Neutrophil (primary cell): ENCODE measurements around the gene RTN4IP1.

Experiments used
- H3K27ac ChIP-seq: fragments of 200-600 bp; sonication (generic); 2 replicates; pipeline ENCODE4 v1.5.1; 2016; ENCODE audit warnings: mild to moderate bottlenecking, moderate library complexity
- H3K27me3 ChIP-seq: fragments of 200-600 bp; sonication (generic); 2 replicates; pipeline ENCODE4 v1.6.0; 2016; ENCODE audit warnings: mild to moderate bottlenecking
- H3K36me3 ChIP-seq: fragments of 200-600 bp; sonication (generic); 2 replicates; pipeline ENCODE4 v1.5.1; 2017
- H3K4me1 ChIP-seq, 2 experiments: fragments of 200-600 bp in 1 of 2; sonication (generic) in 1 of 2; 1 replicate in 1 of 2; 2 replicates in 1 of 2; pipeline versions ENCODE4 v1.5.1 to v1.6.1; 2013 to 2016; ENCODE audit warnings: low read depth in 1 of 2, low read length in 1 of 2, mild to moderate bottlenecking in 1 of 2, moderate library complexity in 1 of 2; ENCODE audit not compliant: control insufficient read depth in 1 of 2, insufficient read depth in 1 of 2
- H3K4me3 ChIP-seq, 2 experiments: fragments of 200-600 bp in 1 of 2; sonication (generic) in 1 of 2; 1 replicate in 1 of 2; 2 replicates in 1 of 2; pipeline ENCODE4 v1.5.1; 2013 to 2016; ENCODE audit warnings: low read depth in 1 of 2, low read length in 1 of 2, mild to moderate bottlenecking in 1 of 2, moderate library complexity in 1 of 2
- H3K9me3 ChIP-seq: fragments of 200-600 bp; sonication (generic); 2 replicates; pipeline ENCODE4 v1.5.1; 2016
- CTCF ChIP-seq: fragments of 200-600 bp; sonication (generic); IDR thresholded peaks from 2 replicates; pipeline ENCODE4 v1.5.1; 2016; ENCODE audit warnings: antibody characterized with exemption

RTN4IP1 gene

GRCh38 chr6:106546261-106546690 lies 83.0 kb downstream of the RTN4IP1 start:
- peaks cover 51% of the 10 kb centered on the region for H3K36me3 ChIP-seq

GRCh38 chr6:106540907-106541306 lies 88.4 kb downstream of the RTN4IP1 start:
- H3K27me3 ChIP-seq, result no peaks in the 10 kb centered on the region
- peaks cover 46% of the 10 kb centered on the region for H3K36me3 ChIP-seq
- no peak for TF ChIP-seq CTCF

More at GRCh38 chr6:106546261-106546690, 83.0 kb downstream of the RTN4IP1 start:
- Histone ChIP-seq H3K4me3 (no peak overlapping the region), H3K4me1 (peaks cover 51 to 52% of the 10 kb centered on the region in 2 experiments), H3K9me3 (no peaks in the 10 kb centered on the region), H3K27me3 (no peaks in the 10 kb centered on the region), H3K27ac (peak overlapping the region; percentile 82)
- TF ChIP-seq CTCF, result no peak

GRCh38 chr6:106540432-106540831 lies 88.9 kb downstream of the RTN4IP1 start:
- Histone ChIP-seq H3K4me1 (peaks cover 54% of the 10 kb centered on the region in 2 experiments), H3K9me3 (no peaks in the 10 kb centered on the region), H3K27ac (peak overlapping the region; percentile 76), H3K4me3 (no peak overlapping the region), H3K36me3 (peaks cover 42% of the 10 kb centered on the region), H3K27me3 (no peaks in the 10 kb centered on the region)
- no peak for TF ChIP-seq CTCF

More at GRCh38 chr6:106540907-106541306, 88.4 kb downstream of the RTN4IP1 start:
- peaks cover 57 to 58% of the 10 kb centered on the region in 2 experiments for H3K4me1 ChIP-seq
- peak overlapping the region; percentile 76 for H3K27ac ChIP-seq
- no peak overlapping the region for H3K4me3 ChIP-seq
- H3K9me3 ChIP-seq, result no peaks in the 10 kb centered on the region

GRCh38 chr6:106539936-106540335 lies 89.4 kb downstream of the RTN4IP1 start:
- peaks cover 54 to 56% of the 10 kb centered on the region in 2 experiments for H3K4me1 ChIP-seq
- no peak overlapping the region for H3K4me3 ChIP-seq
- peaks cover 42% of the 10 kb centered on the region for H3K36me3 ChIP-seq
- H3K27me3 ChIP-seq, result no peaks in the 10 kb centered on the region
- no peak for TF ChIP-seq CTCF
- H3K27ac ChIP-seq, result peak overlapping the region; percentile 76
- H3K9me3 ChIP-seq, result no peaks in the 10 kb centered on the region

- H3K4me3 ChIP-seq, result peak overlapping the region; percentile 1 to 4
- peaks cover 70 to 73% of the 10 kb centered on the region in 2 experiments for H3K4me1 ChIP-seq
- H3K27me3 ChIP-seq, result no peaks in the 10 kb centered on the region
- TF ChIP-seq CTCF, result no peak
- peaks cover 33% of the 10 kb centered on the region for H3K36me3 ChIP-seq
- H3K9me3 ChIP-seq, result no peaks in the 10 kb centered on the region
- H3K27ac ChIP-seq, result peak overlapping the region; percentile 76
Observed at GRCh38 chr6:106538145-106538544, 91.2 kb downstream of the RTN4IP1 start.
